Spleen (tissue), 7 donors: ENCODE data around the gene KIF1A.

Experiments used
- POLR2A ChIP-seq, 3 donors: fragments of 450-650 bp; IDR thresholded peaks; one replicate each; pipeline ENCODE4 v1.5.1; 2017; ENCODE audit warnings: antibody characterized with exemption in 3 of 3, mild to moderate bottlenecking in 1 of 3
- TF ChIP-seq, protein P1 (sequence below), 11 experiments: fragments of 200-600 bp in 7 of 11; fragments of 450-650 bp in 4 of 11; sonication (generic) in 4 of 11; IDR thresholded peaks in 8 of 11; conservative IDR thresholded peaks in 3 of 11; 1 replicate in 7 of 11; 2 replicates in 4 of 11; pipeline versions ENCODE4 v1.4.0 to v1.8.0; 2016 to 2021; ENCODE audit warnings: antibody characterized with exemption in 11 of 11, inconsistent platforms in 4 of 11, mild to moderate bottlenecking in 1 of 11
- donor health status: DM: no; HTN: no; CAD: no; lungs with moderate emphysema.
- donor health status: DM: no; HTN: no; CAD: no.
- donor health status: DM: no; HTN: no; CAD: no.

DNA sequence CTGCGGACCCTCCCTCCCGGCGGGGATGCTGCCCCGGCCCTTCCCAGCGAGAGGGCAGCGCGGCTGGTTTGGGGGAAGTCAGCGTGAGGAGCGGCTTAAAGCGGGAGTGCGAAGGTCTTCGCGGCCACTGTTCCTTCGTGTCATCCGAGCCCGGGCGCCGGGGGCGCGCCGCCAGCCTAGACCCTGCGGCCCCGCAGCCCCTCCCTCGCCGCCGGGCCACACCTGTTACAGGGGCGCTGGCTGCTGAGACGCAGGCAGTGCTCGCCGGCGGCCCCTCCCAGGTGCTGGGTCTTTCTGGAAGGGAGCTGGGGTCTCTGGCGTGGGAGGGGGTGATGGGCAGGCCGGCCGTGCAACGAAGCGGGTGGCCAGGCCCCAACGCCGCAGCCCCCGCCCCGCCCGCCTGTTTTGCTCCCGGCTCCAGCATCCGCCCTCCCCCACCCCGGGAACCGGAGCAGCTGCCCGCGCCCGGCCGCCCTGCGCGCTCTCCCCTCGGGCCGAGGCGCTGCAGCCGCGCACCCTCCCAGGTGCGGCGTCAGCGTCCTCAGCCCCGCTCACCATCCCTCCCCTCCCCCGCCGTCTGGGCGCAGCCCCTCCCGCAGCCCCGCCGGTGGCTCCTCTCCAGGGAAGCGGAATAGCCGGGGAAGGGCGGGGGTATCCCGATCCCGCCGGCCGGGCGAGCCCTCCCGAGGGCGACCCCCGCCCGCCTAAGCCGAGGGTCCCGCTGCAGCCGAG lies 727 bp downstream of the KIF1A start:
- TF ChIP-seq, protein P1, sequence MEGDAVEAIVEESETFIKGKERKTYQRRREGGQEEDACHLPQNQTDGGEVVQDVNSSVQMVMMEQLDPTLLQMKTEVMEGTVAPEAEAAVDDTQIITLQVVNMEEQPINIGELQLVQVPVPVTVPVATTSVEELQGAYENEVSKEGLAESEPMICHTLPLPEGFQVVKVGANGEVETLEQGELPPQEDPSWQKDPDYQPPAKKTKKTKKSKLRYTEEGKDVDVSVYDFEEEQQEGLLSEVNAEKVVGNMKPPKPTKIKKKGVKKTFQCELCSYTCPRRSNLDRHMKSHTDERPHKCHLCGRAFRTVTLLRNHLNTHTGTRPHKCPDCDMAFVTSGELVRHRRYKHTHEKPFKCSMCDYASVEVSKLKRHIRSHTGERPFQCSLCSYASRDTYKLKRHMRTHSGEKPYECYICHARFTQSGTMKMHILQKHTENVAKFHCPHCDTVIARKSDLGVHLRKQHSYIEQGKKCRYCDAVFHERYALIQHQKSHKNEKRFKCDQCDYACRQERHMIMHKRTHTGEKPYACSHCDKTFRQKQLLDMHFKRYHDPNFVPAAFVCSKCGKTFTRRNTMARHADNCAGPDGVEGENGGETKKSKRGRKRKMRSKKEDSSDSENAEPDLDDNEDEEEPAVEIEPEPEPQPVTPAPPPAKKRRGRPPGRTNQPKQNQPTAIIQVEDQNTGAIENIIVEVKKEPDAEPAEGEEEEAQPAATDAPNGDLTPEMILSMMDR (IDR thresholded peaks at IDR 0.05 in 8 of 11, conservative IDR thresholded peaks at IDR 0.05 in 3 of 11), result no peak
- TF ChIP-seq POLR2A (IDR thresholded peaks at IDR 0.05), result no peak
